ENCODE data around the gene FRY. TPM values are rescaled to one million over a fixed set of nuclear protein-coding genes. Genes with fewer than 3 reads are reported as not detected.

FRY gene
- total and polyA plus RNA-seq, 10 of the 15 experiments (the other 5 are each of a cell fraction or from before 2014, with no cell fraction given) = 0.18 to 1.4 (median 0.30) TPM

DNA sequence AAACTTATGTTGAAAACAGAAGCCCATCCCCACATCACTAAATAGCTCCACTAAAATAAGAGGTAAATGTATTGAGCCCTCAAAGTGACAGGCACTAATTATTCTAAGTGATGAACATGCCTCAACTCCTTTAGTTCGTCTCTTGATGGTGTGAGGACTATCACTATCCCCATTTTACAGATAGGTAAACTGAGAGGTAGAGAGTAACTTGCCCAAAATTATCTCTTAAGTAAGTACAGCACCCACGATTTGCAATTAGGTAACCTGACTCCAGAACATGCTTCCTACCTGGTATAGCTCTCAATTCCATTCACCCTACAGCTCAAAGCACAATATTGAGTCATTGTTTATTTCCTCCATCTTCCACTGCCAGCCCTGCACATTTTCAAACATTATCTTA, 270.9 kb downstream of the FRY start (continued):
- TF ChIP-seq, protein P1, sequence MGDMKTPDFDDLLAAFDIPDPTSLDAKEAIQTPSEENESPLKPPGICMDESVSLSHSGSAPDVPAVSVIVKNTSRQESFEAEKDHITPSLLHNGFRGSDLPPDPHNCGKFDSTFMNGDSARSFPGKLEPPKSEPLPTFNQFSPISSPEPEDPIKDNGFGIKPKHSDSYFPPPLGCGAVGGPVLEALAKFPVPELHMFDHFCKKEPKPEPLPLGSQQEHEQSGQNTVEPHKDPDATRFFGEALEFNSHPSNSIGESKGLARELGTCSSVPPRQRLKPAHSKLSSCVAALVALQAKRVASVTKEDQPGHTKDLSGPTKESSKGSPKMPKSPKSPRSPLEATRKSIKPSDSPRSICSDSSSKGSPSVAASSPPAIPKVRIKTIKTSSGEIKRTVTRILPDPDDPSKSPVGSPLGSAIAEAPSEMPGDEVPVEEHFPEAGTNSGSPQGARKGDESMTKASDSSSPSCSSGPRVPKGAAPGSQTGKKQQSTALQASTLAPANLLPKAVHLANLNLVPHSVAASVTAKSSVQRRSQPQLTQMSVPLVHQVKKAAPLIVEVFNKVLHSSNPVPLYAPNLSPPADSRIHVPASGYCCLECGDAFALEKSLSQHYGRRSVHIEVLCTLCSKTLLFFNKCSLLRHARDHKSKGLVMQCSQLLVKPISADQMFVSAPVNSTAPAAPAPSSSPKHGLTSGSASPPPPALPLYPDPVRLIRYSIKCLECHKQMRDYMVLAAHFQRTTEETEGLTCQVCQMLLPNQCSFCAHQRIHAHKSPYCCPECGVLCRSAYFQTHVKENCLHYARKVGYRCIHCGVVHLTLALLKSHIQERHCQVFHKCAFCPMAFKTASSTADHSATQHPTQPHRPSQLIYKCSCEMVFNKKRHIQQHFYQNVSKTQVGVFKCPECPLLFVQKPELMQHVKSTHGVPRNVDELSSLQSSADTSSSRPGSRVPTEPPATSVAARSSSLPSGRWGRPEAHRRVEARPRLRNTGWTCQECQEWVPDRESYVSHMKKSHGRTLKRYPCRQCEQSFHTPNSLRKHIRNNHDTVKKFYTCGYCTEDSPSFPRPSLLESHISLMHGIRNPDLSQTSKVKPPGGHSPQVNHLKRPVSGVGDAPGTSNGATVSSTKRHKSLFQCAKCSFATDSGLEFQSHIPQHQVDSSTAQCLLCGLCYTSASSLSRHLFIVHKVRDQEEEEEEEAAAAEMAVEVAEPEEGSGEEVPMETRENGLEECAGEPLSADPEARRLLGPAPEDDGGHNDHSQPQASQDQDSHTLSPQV (IDR thresholded peaks at IDR 0.05) = no peak
- TF ChIP-seq CHD2 (IDR thresholded peaks at IDR 0.05; ENCODE audit: borderline replicate concordance, low read depth, low read length) = no peak
- no peak for TF ChIP-seq RAD21 (IDR thresholded peaks at IDR 0.05; ENCODE audit: insufficient read depth, low read depth, low read length)
- no peak for TF ChIP-seq STAT3 (IDR thresholded peaks at IDR 0.05; ENCODE audit: low read depth, low read length)

DNA sequence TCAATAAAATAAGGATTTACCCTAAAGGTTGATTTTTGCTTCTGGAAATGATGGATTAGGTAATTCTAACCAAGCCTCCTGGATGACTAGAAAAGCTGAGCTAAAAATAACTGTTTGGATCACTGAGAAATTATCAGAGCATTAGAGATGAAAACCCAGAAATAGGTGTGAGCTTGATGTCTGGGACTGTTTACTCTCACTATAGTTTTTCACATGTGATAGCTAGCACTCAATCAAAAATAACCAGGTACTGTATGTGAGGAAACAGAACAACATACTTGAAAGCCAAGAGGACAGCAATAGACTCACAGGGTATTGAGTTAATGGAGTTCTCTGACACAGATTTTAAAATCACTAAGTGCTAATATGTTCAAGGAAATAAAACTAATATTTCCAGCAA, 274.1 kb downstream of the FRY start:
- no peak for DNase-seq (ENCODE audit: low read depth, low spot score)
- in situ Hi-C loops (cut with MboI) = no loop called here
- Histone ChIP-seq H3K4me3 (no peak overlapping the region), H3K27ac (ENCODE audit: control insufficient read depth, insufficient read depth) (no peak overlapping the region), H3K36me3 (ENCODE audit: control insufficient read depth in 2 of 2, insufficient read depth in 2 of 2, low read length in 1 of 2) (no peaks in the 10 kb centered on the region), H2AFZ (ENCODE audit: control insufficient read depth, low read depth, low read length) (no peak overlapping the region), H3K4me2 (ENCODE audit: control insufficient read depth, insufficient read depth) (no peak overlapping the region), H3K4me1 (ENCODE audit: control insufficient read depth, insufficient read depth, low read length) (no peaks in the 10 kb centered on the region), H3K79me2 (ENCODE audit: control insufficient read depth, insufficient read depth, low read length) (no peaks in the 10 kb centered on the region), H3K27me3 (replicated peaks in 1 of 2; ENCODE audit: control insufficient read depth in 2 of 2, insufficient read depth in 2 of 2, low read length in 1 of 2) (peaks cover under 1 to 4% of the 10 kb centered on the region in 2 experiments; a peak in 2 of 4 replicates), H3K9ac (ENCODE audit: control insufficient read depth, insufficient read depth, low read length) (no peak overlapping the region), H3K9me3 (replicated peaks; ENCODE audit: control insufficient read depth, insufficient read depth, low read length) (no peaks in the 10 kb centered on the region), H4K20me1 (ENCODE audit: control insufficient read depth, insufficient read depth) (no peaks in the 10 kb centered on the region)
- ChIA-PET POLR2A (no interaction called here), RAD21 (ENCODE audit: unreplicated experiment) (interaction anchor here (1.3 to 2.8 kb wide), 2 partner anchors 59 to 396 kb away, joined by 3 to 10 read pairs; no protein-coding TSS in a partner anchor), CTCF (interaction anchor here (0.6 to 3.5 kb wide), 9 partner anchors 10 to 396 kb away, joined by 3 to 28 read pairs (median 4); partner anchors contain the start of genes BRCA2 and ZAR1L), SMC1A (ENCODE audit: uncharacterized antibody, unreplicated experiment) (interaction anchor here (0.8 to 2.3 kb wide), 10 partner anchors 10 to 396 kb away, joined by 3 to 9 read pairs (median 4); partner anchors contain the start of genes BRCA2 and ZAR1L)
- no peak for FAIRE-seq
- ATAC-seq = no peak
- no TSS peak for BruUV-seq (replicated peaks)
- intact Hi-C loops (cut with micrococcal nuclease; ENCODE audit: unreplicated experiment) = no loop called here
- TF ChIP-seq, protein P2, sequence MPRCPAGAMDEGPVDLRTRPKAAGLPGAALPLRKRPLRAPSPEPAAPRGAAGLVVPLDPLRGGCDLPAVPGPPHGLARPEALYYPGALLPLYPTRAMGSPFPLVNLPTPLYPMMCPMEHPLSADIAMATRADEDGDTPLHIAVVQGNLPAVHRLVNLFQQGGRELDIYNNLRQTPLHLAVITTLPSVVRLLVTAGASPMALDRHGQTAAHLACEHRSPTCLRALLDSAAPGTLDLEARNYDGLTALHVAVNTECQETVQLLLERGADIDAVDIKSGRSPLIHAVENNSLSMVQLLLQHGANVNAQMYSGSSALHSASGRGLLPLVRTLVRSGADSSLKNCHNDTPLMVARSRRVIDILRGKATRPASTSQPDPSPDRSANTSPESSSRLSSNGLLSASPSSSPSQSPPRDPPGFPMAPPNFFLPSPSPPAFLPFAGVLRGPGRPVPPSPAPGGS (IDR thresholded peaks at IDR 0.05; ENCODE audit: borderline replicate concordance, insufficient read depth, low read depth, low read length, poor library complexity, severe bottlenecking) = no peak
- TF ChIP-seq CHD2 (IDR thresholded peaks at IDR 0.05; ENCODE audit: borderline replicate concordance, low read depth, low read length) (no peak), WRNIP1 (IDR thresholded peaks at IDR 0.05; ENCODE audit: borderline replicate concordance, low read depth, low read length) (no peak), ZNF217 (IDR thresholded peaks at IDR 0.05) (no peak), RB1 (IDR thresholded peaks at IDR 0.05; ENCODE audit: borderline replicate concordance) (no peak), GABPA (IDR thresholded peaks at IDR 0.05; ENCODE audit: low read depth) (no peak), ZBED1 (IDR thresholded peaks at IDR 0.05; ENCODE audit: borderline replicate concordance) (no peak), RAD21 (IDR thresholded peaks at IDR 0.05; ENCODE audit: insufficient read depth, low read depth, low read length) (no peak), IKZF1 (conservative IDR thresholded peaks at IDR 0.05) (no peak), CHD1 (IDR thresholded peaks at IDR 0.05; ENCODE audit: low read depth, low read length) (no peak), ZNF24 (IDR thresholded peaks at IDR 0.05) (no peak), NRF1 (conservative IDR thresholded peaks at IDR 0.05; ENCODE audit: low read depth, low read length) (no peak)
- TF ChIP-seq, protein P3, sequence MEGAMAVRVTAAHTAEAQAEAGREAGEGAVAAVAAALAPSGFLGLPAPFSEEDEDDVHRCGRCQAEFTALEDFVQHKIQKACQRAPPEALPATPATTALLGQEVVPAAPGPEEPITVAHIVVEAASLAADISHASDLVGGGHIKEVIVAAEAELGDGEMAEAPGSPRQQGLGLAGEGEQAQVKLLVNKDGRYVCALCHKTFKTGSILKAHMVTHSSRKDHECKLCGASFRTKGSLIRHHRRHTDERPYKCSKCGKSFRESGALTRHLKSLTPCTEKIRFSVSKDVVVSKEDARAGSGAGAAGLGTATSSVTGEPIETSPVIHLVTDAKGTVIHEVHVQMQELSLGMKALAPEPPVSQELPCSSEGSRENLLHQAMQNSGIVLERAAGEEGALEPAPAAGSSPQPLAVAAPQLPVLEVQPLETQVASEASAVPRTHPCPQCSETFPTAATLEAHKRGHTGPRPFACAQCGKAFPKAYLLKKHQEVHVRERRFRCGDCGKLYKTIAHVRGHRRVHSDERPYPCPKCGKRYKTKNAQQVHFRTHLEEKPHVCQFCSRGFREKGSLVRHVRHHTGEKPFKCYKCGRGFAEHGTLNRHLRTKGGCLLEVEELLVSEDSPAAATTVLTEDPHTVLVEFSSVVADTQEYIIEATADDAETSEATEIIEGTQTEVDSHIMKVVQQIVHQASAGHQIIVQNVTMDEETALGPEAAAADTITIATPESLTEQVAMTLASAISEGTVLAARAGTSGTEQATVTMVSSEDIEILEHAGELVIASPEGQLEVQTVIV (IDR thresholded peaks at IDR 0.05; ENCODE audit: borderline replicate concordance, partially characterized antibody) = no peak
